ENCODE data around the gene OGFR. TPM values are rescaled to one million over a fixed set of nuclear protein-coding genes. Genes with fewer than 3 reads are reported as not detected.

Gene OGFR
- polyA plus RNA-seq, 1 donor (not counting 4 experiments of a cell fraction or from before 2014, with no cell fraction given) = 39.8 TPM

GRCh38 chr20:62859721-62860120 is 55.1 kb downstream of the OGFR start:
- Histone ChIP-seq H3K4me3 (ENCODE audit: control insufficient read depth in 2 of 3, extremely low read depth in 1 of 3, insufficient read depth in 2 of 3, low read depth in 1 of 3, low read length in 3 of 3) (peak overlapping the region in 2 of 3 experiments; percentile 64 to 68), H3K79me2 (ENCODE audit: control insufficient read depth, insufficient read depth, low read length) (peaks cover 29% of the 10 kb centered on the region), H3K27me3 (ENCODE audit: control insufficient read depth, extremely low read depth, insufficient read depth, low read length) (no peaks in the 10 kb centered on the region), H3K9me3 (ENCODE audit: control insufficient read depth, low read depth, low read length) (no peaks in the 10 kb centered on the region), H2AFZ (ENCODE audit: control insufficient read depth, low read length) (no peak overlapping the region), H3K4me2 (ENCODE audit: control insufficient read depth, extremely low read depth, insufficient read depth, low read depth, low read length) (peak overlapping the region; percentile 90), H3K36me3 (ENCODE audit: control insufficient read depth in 2 of 2, extremely low read depth in 1 of 2, insufficient read depth in 2 of 2, low read length in 2 of 2) (peaks cover 1 to 16% of the 10 kb centered on the region in 2 experiments), H3K9ac (ENCODE audit: control insufficient read depth, extremely low read depth, insufficient read depth, low read length) (peak overlapping the region; percentile 73), H3K27ac (ENCODE audit: control insufficient read depth, insufficient read depth, low read length) (peak overlapping the region; percentile 53), H3K9me1 (ENCODE audit: control insufficient read depth, extremely low read depth, insufficient read depth, low read length) (no peaks in the 10 kb centered on the region), H4K20me1 (ENCODE audit: control insufficient read depth, extremely low read depth, insufficient read depth, low read length) (peaks cover 8% of the 10 kb centered on the region), H3K4me1 (ENCODE audit: control insufficient read depth, extremely low read depth, insufficient read depth, low read length) (peaks cover 28% of the 10 kb centered on the region)
- no peak for TF ChIP-seq EZH2 (IDR thresholded peaks at IDR 0.05; ENCODE audit: low read length)
- no peak for DNase-seq (ENCODE audit: low read depth, low spot score)
- dilution Hi-C loops (cut with MboI; ENCODE audit: extremely low pct_ligation_motif_present, low sequenced_read_pairs) = no loop called here
- no peak for FAIRE-seq

DNA sequence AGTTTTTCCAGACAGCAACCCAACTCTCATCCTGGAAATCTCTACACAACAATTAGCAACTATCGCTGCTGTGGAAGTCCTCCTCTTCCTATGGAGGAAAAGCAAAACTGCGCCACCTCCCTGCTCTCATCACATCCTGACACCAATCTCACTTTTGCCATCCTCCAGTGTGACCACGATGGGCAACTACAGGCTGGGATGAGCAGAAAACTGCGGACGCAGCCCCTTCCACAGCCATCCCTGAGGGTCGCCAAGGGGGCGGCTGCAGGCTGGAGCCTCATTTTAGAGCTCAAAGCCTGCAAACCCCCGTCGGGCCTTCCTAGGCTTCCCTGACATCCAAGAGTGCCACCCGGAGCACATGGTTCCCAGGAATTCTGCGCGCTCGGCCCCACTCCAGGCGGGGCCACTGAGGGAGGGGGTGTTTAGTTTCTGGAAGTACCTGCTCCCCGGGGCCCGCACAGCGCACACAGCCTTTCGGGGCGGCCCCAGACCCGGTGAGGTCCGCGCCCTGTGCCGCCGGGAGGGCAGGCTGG is 55.8 kb downstream of the OGFR start:
- FAIRE-seq = peak; percentile 69
- Histone ChIP-seq H3K4me3 (ENCODE audit: control insufficient read depth in 2 of 3, extremely low read depth in 1 of 3, insufficient read depth in 2 of 3, low read depth in 1 of 3, low read length in 3 of 3) (peak overlapping the region; percentile 50 to 68 (median 64)), H3K9me1 (ENCODE audit: control insufficient read depth, extremely low read depth, insufficient read depth, low read length) (no peaks in the 10 kb centered on the region), H3K9ac (ENCODE audit: control insufficient read depth, extremely low read depth, insufficient read depth, low read length) (peak overlapping the region; percentile 73), H3K9me3 (ENCODE audit: control insufficient read depth, low read depth, low read length) (no peaks in the 10 kb centered on the region), H3K36me3 (ENCODE audit: control insufficient read depth in 2 of 2, extremely low read depth in 1 of 2, insufficient read depth in 2 of 2, low read length in 2 of 2) (peaks cover 0 to 11% of the 10 kb centered on the region in 2 experiments), H3K4me1 (ENCODE audit: control insufficient read depth, extremely low read depth, insufficient read depth, low read length) (peaks cover 28% of the 10 kb centered on the region), H3K4me2 (ENCODE audit: control insufficient read depth, extremely low read depth, insufficient read depth, low read depth, low read length) (peak overlapping the region; percentile 90), H4K20me1 (ENCODE audit: control insufficient read depth, extremely low read depth, insufficient read depth, low read length) (peaks cover 8% of the 10 kb centered on the region), H3K27me3 (ENCODE audit: control insufficient read depth, extremely low read depth, insufficient read depth, low read length) (no peaks in the 10 kb centered on the region), H3K79me2 (ENCODE audit: control insufficient read depth, insufficient read depth, low read length) (peaks cover 29% of the 10 kb centered on the region), H3K27ac (ENCODE audit: control insufficient read depth, insufficient read depth, low read length) (peak overlapping the region; percentile 53), H2AFZ (ENCODE audit: control insufficient read depth, low read length) (no peak overlapping the region)
- no peak for DNase-seq (ENCODE audit: low read depth, low spot score)
- no peak for TF ChIP-seq EZH2 (IDR thresholded peaks at IDR 0.05; ENCODE audit: low read length)
- TF ChIP-seq, protein P1, sequence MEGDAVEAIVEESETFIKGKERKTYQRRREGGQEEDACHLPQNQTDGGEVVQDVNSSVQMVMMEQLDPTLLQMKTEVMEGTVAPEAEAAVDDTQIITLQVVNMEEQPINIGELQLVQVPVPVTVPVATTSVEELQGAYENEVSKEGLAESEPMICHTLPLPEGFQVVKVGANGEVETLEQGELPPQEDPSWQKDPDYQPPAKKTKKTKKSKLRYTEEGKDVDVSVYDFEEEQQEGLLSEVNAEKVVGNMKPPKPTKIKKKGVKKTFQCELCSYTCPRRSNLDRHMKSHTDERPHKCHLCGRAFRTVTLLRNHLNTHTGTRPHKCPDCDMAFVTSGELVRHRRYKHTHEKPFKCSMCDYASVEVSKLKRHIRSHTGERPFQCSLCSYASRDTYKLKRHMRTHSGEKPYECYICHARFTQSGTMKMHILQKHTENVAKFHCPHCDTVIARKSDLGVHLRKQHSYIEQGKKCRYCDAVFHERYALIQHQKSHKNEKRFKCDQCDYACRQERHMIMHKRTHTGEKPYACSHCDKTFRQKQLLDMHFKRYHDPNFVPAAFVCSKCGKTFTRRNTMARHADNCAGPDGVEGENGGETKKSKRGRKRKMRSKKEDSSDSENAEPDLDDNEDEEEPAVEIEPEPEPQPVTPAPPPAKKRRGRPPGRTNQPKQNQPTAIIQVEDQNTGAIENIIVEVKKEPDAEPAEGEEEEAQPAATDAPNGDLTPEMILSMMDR (optimal IDR thresholded peaks at IDR 0.05 in 1 of 3, IDR thresholded peaks at IDR 0.05 in 1 of 3, conservative IDR thresholded peaks at IDR 0.05 in 1 of 3; ENCODE audit: extremely low read depth in 1 of 3, insufficient read depth in 2 of 3, low read length in 3 of 3) = peak in 1 of 3 experiments; percentile 64
- dilution Hi-C loops (cut with MboI; ENCODE audit: extremely low pct_ligation_motif_present, low sequenced_read_pairs) = no loop called here

Measured in keratinocyte (primary cell).